Muscle of back (tissue), 11 donors: ENCODE data around the gene TECR. TPM values are rescaled to one million over a fixed set of nuclear protein-coding genes. Genes with fewer than 3 reads are reported as not detected.

Experiments
- DNase-seq, 3 donors: peaks; one replicate each; pipeline versions ENCODE4 v3.0.0 to v3.0.0-alpha.2; 2013
- polyA plus RNA-seq, 10 donors: library from polyadenylated mRNA; unstranded; fragments of 120-200 nt; gene quantifications; one replicate each; pipeline ENCODE4 v1.2.1, GENCODE V29; 2013; ENCODE audit not compliant: insufficient read length in 10 of 10

TECR gene
- polyA plus RNA-seq, 10 donors: 72.1 to 120 (median 103) TPM

DNA sequence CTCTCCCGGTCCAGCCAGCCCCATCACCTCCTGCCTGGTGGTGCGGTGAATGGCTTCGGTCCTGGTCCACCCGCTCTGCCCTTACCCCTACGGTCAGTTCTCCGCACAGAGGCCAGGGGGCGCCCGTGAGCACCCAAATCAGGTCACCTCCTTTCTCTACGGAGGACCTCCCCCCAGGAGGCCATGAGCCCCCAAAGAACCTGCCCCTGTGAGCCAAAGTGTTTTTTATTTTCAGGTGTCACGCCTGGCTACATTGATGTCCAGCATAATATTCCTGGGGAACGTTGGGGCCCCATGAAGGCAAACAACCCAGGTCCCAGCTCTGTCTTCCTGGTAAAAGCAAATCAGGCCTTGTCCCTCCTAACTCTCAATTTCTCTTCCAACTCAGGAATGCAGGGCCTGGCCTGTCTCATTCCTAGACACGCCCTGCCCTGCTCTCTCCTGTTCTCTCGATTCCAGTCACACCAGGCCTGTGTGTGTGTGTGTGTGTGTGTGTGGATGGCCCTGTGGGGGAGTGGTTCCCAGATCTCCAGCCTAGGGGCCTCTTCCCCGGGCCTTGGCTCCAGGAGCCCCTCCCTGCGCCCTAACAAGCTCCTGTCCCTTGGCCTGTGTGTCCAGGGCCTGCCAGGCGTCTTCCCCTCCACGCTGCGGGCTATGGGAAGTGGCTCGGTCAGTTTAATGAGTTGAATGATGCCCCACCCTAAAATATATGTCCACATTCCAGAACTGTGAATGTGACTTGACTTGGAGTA, 23.7 kb upstream of the TECR start:
- peak in 2 of 3 donors; percentile 52 to 82 for DNase-seq

GRCh38 chr19:14507704-14508542, 21.5 kb upstream of the TECR start:
- DNase-seq: no peak

DNA sequence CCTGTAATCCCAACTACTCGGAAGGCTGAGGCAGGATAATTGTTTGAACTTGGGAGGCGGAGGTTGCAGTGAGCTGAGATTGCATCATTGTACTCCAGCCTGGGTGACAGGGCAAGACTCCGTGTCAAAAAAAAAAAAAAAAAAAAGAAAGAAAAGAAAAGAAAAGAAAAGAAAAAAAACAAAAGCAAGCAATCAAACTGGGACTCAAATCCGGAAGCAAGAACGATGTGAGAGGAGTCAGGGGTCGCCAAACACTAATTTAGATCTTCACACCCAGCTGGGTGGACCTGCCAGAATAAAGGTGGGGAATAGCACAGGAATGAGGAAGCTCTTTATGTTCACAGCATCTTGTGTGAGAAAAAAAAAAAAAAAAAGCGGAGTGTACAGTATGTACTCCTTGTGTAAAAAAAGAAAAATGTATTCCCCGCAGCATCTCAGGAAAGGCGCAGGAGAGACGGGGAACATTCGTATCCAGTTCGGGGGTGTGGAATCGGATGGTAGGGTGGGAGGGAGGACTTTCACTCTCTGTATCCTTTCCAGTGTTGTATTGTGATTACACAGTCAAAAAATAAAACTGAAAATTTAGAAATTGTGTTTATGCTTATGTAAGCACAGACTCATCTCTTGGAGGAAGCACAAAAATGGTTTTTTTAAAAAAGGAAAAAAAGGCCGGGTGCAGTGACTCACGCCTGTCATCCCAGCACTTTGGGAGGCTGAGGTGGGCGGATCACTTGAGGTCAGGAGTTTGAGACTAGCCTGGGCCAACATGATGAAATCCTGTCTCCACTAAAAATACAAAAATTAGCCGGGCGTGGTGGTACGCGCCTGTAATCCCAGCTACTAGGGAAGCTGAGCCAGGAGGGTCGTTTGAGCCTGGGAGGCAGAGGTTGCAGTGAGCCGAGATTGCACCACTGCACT, 18.8 kb upstream of the TECR start:
- DNase-seq: peak; percentile 51 to 75 (median 69)

DNA sequence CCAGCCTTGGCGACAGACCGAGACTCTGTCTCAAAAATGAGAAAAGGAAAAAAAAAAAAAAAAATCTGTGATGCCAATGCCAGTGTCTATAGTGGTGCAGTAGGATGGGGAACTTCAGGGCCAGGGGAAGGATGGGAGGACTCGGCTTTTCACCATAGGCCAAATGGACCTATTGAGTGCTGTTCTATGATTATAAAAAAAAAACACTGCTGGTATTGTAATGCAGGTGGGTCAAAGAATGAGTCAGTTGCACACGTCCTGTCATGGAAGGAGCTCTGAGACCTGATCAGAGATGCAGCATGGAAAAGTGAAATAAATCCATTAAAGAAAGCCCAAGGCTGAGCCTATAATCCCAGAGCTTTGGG, 18.2 kb upstream of the TECR start:
- no peak for DNase-seq

DNA sequence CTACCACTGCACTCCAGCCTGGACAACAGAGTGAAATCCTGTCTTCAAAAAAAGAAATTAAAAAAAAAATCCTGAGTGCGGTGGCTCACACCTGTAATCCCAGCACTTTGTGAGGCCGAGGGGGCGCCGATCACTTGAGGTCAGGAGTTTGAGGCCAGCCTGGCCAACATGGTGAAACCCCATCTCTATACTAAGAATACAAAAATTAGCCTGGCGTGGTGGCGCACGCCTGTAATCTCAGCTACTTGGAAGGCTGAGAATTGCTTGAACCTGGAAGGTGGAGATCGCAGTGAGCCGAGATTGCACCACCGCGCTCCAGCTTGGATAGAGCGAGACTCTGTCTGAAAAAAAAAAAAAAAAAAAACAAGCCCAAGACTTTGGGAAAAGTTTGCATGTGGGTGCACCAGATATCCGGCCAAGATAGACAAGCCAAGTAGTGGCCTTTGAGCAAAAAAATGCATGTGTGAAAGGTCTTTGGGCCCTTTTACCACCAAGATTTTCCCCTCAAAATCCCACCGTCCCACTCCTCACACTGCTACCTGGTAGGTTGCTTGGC, 16.9 kb upstream of the TECR start:
- DNase-seq: no peak

- no peak for DNase-seq
Observed at GRCh38 chr19:14514215-14514863, 15.1 kb upstream of the TECR start.

DNA sequence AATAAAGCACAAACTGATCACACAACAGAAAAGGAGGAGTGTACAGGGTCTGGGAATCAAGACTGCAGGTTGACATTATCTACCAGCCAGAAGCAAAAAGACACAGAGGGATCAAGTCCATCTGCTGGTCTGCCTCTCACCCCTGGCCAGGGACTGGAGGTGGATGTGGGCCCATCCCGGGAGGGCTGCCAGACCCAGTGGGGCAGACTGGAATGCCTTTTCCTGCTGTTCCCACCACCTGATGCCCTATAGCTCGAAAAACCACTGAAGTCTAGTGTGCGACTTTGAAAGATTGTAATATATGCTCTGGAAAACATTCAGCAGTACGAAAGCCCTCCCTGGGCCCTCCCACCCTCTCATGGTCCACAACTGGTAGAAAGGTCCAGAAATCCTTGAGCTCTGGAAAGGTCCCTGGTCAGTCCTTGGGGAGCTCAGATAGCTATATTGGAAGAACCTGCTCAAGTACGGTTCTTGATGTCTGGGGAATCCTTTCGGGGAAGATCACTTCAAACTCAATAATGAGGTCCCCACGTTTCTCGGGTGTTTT, 13.8 kb upstream of the TECR start:
- no peak for DNase-seq

DNA sequence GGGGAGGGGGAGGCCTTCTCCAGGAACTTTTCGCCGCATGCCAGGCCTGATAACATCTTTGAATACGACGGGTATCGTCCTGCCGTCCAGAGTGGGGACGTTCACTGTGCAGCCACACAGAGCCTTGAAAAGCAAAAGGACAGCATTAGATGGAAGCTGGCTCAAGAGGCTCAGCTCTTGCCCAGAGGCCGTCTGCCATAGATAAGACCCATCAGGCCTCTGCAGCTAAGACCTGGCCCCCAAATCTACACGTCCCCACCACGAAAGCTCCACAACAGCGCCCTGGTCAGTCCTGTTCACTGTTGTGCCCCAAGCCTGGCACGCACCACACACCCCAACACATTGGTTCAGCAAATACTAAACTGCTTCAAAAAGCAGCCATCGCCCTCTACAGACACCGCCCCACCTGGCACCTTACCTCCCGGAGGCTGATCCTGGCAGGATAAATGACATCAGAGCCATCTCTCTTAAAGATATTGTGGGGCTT, 13.3 kb upstream of the TECR start:
- DNase-seq: no peak

DNA sequence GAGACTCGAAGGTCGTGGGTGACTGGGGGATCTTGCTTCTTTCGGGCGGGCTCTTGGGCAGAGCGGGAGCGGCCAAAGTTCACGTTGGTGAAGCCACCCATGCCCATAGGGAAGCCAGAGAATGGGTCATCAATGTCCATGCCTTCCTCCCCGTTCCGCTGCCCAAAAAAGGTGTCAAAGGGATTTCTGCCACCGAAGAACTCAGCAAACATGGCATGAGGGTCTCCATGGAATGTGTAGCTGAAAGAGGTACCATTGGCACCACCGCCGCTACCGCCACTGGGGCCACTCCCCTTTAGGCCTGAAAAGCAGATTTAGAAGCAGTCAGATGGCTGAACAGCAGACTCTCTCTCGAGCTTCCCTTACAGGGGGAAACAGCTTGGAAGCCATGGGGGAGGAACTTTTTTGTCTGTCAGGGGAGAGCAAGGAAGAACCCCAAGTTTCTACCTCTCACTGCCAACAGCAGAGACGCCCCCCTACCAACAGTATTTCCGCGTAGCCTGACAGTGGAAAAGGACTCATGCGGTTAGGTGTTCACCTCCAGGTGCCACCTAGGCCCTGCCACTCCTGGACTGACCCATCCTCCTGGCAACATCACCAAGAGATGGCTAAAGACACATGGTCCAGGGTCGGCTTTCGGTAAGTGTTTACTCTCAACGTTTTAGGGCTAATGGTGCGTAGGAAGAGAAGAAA, 12.5 kb upstream of the TECR start:
- DNase-seq: no peak

DNA sequence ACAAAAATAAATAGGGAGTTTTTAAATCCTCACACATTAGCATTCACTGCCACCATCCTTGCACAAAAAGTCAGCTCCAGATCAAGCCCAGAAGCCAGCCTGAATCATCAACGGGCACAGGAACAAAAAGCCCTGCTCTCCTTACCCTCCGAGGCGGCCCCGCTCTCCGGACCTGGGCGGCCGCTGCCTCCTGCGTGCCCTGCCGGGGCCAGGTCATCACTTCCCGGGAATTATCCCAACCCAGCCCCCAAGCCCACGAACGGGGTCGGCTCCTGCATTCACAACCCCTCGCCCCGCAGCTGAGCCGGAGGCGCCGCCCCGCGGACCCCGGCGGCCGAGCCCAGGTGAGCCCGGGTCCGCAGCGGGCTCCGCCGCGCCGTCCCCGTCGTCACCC, 12.0 kb upstream of the TECR start:
- no peak for DNase-seq

GRCh38 chr19:14517840-14518505, 11.4 kb upstream of the TECR start, which contains the start of gene DNAJB1:
Gene DNAJB1, minus strand, starts transcription at chr19:14518397. Its CDS starts 48 bp downstream, at chr19:14518349.
- DNase-seq: peak; percentile 83 to 98 (median 84)

DNA sequence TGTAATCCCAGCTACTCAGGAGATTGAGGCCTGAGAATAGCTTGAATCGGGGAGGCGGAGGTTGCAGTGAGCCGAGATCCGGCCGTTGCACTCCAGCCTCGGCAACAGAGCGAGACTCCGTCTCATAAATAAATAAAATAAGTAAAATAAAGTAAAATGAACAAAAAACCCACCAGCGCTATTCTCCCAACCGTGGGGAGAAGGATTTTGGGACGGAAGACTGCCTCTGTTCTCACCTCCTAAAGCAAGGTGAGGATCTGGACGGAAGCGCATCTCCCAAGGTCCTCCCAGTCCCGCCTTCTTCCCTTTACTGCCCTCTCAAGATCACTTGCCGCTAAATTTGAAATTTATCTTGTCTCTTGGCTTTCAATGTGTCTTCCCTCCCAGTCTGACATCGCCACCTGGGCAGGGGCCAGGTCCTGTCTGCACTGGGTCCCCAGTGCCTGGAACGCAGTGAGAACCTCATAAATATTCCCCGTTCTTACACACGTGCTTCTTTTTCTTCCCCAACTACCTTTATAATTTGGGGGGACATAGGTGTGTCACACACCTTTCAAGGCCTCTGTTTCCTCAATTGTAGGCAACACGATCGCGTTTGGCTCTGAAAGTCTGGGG, 10.0 kb upstream of the TECR start:
- DNase-seq: peak in 1 of 3 donors; percentile 56

DNA sequence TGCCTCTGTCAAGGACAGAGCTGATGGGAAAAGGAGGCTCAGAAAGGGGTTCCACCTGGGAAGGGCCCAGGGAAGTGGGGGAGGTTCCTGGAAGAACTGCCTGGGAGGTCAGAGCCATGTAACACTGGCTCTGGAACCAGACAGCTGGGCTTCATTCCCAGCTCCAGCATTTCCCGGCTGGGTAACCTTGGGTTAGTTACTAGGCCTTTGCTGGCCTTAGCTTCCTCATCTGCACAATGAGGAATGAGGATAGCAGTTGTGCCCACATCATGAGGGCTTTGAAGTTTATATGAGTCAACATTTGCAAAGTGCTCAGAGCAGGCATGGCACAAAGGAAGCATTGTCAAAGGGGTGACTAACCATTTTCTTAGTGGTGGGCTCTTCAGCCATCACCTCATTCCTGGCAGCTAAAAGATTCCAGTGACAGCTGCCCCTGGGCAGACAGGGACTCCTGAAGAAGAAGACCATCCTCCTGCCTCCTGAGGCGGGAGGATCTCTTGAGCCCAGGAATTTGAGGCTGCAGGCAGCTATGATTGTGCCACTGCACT, 9.5 kb upstream of the TECR start:
- DNase-seq: no peak

GRCh38 chr19:14520543-14520942, 8.9 kb upstream of the TECR start:
- DNase-seq: no peak

GRCh38 chr19:14525729-14526128, 3.7 kb upstream of the TECR start:
- DNase-seq: no peak

DNA sequence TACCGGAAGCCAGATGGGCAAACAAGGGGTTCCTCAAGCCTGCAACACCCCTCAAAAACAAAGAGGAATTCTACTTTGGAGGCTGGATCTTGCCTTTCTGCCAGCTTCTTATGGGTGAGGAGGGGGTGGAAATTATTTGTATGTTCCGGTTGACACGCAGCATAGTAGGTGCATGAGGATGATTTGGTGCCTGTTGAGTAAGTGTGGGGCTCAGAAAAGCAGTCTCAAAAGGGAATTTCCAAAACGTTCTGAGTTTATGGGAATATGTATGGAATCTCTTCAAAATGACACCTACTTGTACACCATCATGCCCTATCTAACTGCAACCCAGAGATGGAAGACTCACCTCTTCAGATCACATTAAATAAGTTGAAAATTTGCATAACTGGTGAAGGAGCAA, 3.0 kb upstream of the TECR start:
- DNase-seq: no peak

GRCh38 chr19:14528419-14529253, 758 bp upstream of the TECR start:
- no peak for DNase-seq

GRCh38 chr19:14530005-14530348, 583 bp downstream of the TECR start:
- DNase-seq: no peak
